ENCODE results near the gene PTPRG. TPM values are rescaled to one million over a fixed set of nuclear protein-coding genes. Genes with fewer than 3 reads are reported as not detected.

Gene PTPRG
- total RNA-seq, 1 donor from 2014 or later, result 25.2 TPM

- no peak for DNase-seq (ENCODE audit: low read depth)
- H3K27me3 ChIP-seq (ENCODE audit: control insufficient read depth, insufficient read depth, low read length), result no peaks in the 10 kb centered on the region
- TF ChIP-seq, protein P1, sequence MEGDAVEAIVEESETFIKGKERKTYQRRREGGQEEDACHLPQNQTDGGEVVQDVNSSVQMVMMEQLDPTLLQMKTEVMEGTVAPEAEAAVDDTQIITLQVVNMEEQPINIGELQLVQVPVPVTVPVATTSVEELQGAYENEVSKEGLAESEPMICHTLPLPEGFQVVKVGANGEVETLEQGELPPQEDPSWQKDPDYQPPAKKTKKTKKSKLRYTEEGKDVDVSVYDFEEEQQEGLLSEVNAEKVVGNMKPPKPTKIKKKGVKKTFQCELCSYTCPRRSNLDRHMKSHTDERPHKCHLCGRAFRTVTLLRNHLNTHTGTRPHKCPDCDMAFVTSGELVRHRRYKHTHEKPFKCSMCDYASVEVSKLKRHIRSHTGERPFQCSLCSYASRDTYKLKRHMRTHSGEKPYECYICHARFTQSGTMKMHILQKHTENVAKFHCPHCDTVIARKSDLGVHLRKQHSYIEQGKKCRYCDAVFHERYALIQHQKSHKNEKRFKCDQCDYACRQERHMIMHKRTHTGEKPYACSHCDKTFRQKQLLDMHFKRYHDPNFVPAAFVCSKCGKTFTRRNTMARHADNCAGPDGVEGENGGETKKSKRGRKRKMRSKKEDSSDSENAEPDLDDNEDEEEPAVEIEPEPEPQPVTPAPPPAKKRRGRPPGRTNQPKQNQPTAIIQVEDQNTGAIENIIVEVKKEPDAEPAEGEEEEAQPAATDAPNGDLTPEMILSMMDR (IDR thresholded peaks at IDR 0.05; ENCODE audit: insufficient read depth, low read length, poor library complexity, severe bottlenecking), result no peak
- H3K36me3 ChIP-seq (ENCODE audit: control insufficient read depth, insufficient read depth, low read length), result no peaks in the 10 kb centered on the region
- H3K4me3 ChIP-seq (ENCODE audit: low read depth, low read length), result no peak overlapping the region
These were observed 48.9 kb downstream of the PTPRG start for GRCh38 chr3:61610316-61610715.

GRCh38 chr3:61612211-61613194 lies 51.1 kb downstream of the PTPRG start:
- no peak for DNase-seq (ENCODE audit: low read depth)
- Histone ChIP-seq H3K4me3 (ENCODE audit: low read depth, low read length) (no peak overlapping the region), H3K36me3 (ENCODE audit: control insufficient read depth, insufficient read depth, low read length) (no peaks in the 10 kb centered on the region), H3K27me3 (ENCODE audit: control insufficient read depth, insufficient read depth, low read length) (no peaks in the 10 kb centered on the region)
- TF ChIP-seq, protein P1 (IDR thresholded peaks at IDR 0.05; ENCODE audit: insufficient read depth, low read length, poor library complexity, severe bottlenecking), result no peak

- Histone ChIP-seq H3K27me3 (ENCODE audit: control insufficient read depth, insufficient read depth, low read length) (no peaks in the 10 kb centered on the region), H3K36me3 (ENCODE audit: control insufficient read depth, insufficient read depth, low read length) (no peaks in the 10 kb centered on the region), H3K4me3 (ENCODE audit: low read depth, low read length) (no peak overlapping the region)
- no peak for DNase-seq (ENCODE audit: low read depth)
- TF ChIP-seq, protein P1 (IDR thresholded peaks at IDR 0.05; ENCODE audit: insufficient read depth, low read length, poor library complexity, severe bottlenecking), result no peak
These were observed 52.3 kb downstream of the PTPRG start for GRCh38 chr3:61613666-61614065.

- DNase-seq (ENCODE audit: low read depth), result no peak
- TF ChIP-seq, protein P1 (IDR thresholded peaks at IDR 0.05; ENCODE audit: insufficient read depth, low read length, poor library complexity, severe bottlenecking), result no peak
- no peaks in the 10 kb centered on the region for H3K36me3 ChIP-seq (ENCODE audit: control insufficient read depth, insufficient read depth, low read length)
- H3K4me3 ChIP-seq (ENCODE audit: low read depth, low read length), result no peak overlapping the region
- H3K27me3 ChIP-seq (ENCODE audit: control insufficient read depth, insufficient read depth, low read length), result no peaks in the 10 kb centered on the region
These were observed 54.3 kb downstream of the PTPRG start for GRCh38 chr3:61615643-61616042.

- H3K27me3 ChIP-seq (ENCODE audit: control insufficient read depth, insufficient read depth, low read length), result no peaks in the 10 kb centered on the region
- H3K36me3 ChIP-seq (ENCODE audit: control insufficient read depth, insufficient read depth, low read length), result no peaks in the 10 kb centered on the region
- H3K4me3 ChIP-seq (ENCODE audit: low read depth, low read length), result no peak overlapping the region
- TF ChIP-seq, protein P1 (IDR thresholded peaks at IDR 0.05; ENCODE audit: insufficient read depth, low read length, poor library complexity, severe bottlenecking), result no peak
- DNase-seq (ENCODE audit: low read depth), result no peak
These were observed 55.2 kb downstream of the PTPRG start for GRCh38 chr3:61616586-61616985.
